HG03521 (cell line): ENCODE results near the gene STAB1.

Experiments
- ATAC-seq: cut with Tn5 transposase; IDR thresholded peaks from one replicate; pipeline ENCODE4 v1.9.1; 2021; ENCODE audit warnings: mild to moderate bottlenecking, moderate library complexity; ENCODE audit not compliant: unreplicated experiment

The STAB1 gene

DNA sequence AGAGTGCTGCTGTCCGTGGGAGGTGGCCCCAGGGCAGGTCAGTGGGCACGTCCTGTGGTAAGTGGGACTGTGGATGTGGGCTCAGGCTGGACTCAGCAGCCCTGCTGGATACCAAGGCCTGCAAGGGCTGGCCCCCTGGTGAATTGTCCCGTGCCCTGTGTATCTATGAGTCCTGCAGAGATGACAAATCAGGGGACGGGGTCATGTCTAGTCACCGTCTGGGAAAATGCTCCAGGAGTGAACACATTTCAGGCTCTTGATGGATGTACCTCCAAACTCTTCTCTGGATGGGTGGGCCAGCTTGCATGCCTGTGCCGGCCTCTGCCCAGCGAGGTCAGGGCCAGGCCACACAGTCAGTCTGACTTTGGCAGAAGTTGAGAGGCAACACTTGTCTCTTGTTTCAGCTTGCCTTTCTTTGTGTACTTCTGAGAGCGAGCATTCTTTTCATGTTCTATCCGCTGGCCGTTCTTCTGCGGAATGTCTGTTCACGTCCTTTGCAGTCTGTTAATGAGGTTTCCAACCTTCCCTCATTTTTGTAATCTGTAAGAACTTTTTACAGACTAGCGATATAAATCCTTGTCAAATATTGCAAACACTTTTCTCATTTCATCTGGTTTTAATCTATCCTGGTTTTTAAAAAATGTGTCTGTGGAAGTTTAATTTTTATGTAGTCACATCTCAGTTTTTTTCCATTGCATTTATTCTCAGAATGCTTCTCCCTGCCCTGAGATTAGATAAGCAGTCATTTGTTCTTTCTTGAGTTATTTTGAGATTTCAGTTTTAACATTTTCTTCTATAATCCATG lies 11.4 kb upstream of the STAB1 start:
- ATAC-seq: no peak

DNA sequence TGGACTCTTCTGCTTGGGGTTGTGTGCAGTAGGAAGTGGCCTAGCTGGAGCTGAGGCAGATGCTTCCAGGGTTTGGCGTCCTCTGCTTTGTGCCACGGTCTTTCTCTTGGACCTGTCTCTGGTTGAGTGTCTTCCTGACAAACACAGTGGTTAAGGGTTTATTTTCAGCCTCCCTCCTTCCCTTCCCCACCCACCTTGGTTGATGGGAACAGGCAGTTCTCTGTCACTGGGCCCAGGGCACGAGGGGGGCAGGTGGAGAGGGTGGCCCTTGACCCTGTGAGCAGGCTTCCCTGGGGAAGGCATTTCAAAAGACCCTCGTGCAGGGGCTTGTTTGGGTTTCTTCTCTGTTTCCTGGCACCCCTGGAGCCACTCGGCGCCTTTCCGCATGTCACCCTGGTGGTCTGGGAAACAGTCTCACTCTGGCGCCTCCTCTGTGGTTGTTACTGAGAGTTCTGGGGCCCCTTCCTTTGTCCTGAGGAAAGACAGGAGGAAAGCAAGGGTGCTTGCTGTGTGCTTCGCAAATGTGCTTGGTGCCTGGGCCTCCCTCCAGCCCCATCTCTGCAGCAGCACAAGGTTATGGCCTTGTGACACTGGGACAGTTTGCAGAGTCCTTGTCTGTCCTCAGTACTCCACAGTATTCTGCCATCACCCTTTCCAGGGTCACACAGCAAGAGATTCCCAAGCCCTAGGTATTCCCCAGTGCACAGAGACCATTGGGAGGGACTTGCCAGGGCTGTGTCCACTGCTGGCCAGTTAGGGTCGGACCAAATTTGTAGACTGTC lies 10.3 kb upstream of the STAB1 start:
- ATAC-seq: no peak

DNA sequence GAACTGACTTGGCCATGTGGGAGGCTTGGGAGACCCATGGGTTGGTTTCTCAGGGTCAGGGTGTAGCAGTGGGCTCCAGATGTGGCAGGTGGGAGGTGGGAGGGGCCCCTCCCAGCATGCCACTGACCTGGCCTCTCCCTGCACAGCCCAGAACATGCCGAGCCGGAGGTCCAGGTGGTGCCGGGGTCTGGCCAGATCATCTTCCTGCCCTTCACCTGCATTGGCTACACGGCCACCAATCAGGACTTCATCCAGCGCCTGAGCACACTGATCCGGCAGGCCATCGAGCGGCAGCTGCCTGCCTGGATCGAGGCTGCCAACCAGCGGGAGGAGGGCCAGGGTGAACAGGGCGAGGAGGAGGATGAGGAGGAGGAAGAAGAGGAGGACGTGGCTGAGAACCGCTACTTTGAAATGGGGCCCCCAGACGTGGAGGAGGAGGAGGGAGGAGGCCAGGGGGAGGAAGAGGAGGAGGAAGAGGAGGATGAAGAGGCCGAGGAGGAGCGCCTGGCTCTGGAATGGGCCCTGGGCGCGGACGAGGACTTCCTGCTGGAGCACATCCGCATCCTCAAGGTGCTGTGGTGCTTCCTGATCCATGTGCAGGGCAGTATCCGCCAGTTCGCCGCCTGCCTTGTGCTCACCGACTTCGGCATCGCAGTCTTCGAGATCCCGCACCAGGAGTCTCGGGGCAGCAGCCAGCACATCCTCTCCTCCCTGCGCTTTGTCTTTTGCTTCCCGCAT lies 7.9 kb upstream of the STAB1 start:
- no peak for ATAC-seq

DNA sequence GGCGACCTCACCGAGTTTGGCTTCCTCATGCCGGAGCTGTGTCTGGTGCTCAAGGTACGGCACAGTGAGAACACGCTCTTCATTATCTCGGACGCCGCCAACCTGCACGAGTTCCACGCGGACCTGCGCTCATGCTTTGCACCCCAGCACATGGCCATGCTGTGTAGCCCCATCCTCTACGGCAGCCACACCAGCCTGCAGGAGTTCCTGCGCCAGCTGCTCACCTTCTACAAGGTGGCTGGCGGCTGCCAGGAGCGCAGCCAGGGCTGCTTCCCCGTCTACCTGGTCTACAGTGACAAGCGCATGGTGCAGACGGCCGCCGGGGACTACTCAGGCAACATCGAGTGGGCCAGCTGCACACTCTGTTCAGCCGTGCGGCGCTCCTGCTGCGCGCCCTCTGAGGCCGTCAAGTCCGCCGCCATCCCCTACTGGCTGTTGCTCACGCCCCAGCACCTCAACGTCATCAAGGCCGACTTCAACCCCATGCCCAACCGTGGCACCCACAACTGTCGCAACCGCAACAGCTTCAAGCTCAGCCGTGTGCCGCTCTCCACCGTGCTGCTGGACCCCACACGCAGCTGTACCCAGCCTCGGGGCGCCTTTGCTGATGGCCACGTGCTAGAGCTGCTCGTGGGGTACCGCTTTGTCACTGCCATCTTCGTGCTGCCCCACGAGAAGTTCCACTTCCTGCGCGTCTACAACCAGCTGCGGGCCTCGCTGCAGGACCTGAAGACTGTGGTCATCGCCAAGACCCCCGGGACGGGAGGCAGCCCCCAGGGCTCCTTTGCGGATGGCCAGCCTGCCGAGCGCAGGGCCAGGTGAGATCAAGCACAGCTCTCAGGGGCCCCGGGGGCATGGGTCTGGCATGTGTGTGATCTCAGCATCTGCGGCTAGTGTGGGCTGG lies 7.1 kb upstream of the STAB1 start:
- ATAC-seq: no peak

DNA sequence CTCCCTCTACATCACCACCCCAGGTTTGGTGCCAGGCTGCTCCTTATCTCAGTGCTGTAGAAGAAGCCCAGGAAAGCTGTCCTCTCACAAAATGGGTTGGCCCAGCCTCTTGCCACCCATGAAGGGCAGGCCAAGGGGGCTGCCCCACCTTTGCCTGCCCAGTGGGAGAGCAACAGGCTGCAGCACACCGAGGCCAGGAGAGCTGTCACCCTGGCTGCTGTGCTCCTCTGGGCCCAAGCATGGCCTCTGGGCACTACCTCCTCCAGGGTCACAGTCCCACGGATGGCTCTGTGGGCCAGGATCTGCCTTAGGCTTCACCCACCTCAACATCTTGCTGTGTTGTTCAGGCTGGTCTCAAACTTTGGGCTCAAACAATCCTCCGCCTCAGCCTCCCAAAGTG lies 6.4 kb upstream of the STAB1 start:
- no peak for ATAC-seq

DNA sequence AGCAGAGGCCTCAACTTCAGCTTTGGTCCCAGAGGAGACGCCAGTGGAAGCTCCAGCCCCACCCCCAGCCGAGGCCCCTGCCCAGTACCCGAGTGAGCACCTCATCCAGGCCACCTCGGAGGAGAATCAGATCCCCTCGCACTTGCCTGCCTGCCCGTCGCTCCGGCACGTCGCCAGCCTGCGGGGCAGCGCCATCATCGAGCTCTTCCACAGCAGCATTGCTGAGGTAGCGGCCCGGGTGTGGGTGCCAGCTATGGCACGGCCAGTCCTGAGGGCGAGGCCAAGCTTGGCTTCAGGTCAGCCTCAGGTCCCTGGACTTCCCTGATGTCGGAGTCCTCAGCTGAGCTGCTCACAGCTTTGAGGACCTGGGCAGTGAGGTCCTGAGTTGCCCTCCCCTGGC lies 5.7 kb upstream of the STAB1 start:
- ATAC-seq: no peak

DNA sequence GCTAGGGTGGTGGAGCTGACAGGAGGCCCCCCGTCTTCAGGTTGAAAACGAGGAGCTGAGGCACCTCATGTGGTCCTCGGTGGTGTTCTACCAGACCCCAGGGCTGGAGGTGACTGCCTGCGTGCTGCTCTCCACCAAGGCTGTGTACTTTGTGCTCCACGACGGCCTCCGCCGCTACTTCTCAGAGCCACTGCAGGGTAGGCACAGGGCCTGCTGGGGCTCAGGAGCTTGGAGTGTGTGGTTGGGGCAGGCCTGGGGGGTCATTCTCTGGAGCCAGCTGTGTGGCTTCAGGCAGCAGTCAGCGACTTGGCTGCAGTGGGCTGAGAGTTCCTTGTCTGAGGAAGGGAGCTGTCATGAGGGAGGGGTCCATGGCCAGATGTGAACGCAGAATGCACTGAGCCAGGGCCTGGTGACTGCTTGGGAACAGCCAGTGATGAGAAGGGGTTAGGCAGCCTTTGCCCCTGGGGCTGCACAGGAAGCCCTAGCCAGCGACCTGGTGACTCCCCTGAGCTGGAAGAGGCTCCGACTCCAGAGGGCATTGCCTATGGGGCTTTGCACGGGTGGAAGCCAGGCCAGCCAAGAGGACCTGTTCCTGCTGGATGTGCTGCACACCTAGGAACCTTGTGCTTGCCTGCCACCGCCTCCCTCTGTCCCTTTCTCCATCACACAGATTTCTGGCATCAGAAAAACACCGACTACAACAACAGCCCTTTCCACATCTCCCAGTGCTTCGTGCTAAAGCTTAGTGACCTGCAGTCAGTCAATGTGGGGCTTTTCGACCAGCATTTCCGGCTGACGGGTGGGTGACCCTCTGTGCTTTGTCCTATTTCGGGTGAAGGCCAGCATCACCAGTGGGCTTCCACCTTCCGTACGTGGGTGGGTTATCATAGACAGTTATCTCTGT lies 4.9 kb upstream of the STAB1 start:
- ATAC-seq: no peak

DNA sequence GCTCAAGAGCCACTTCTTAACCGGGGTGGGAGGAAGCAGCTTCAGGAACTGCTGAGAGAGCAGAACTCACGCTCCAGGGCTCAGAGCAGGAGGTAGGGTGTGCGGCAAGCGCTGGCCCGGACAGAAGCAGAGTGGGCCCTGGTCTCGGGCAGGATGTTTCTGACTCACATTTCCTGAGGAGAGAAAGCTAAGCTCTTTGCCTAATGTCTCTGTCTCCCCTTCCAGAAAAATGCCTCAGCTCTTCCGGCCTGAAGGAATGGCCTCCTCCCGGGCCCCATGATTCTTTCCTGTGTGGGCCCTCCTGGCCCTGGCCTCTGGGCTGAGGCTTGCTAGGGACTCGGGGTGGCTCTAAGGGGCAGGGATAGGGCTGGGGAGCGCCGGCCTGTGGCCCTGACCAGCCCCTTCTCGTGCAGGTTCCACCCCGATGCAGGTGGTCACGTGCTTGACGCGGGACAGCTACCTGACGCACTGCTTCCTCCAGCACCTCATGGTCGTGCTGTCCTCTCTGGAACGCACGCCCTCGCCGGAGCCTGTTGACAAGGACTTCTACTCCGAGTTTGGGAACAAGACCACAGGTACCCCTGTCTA lies 4.1 kb upstream of the STAB1 start:
- no peak for ATAC-seq

DNA sequence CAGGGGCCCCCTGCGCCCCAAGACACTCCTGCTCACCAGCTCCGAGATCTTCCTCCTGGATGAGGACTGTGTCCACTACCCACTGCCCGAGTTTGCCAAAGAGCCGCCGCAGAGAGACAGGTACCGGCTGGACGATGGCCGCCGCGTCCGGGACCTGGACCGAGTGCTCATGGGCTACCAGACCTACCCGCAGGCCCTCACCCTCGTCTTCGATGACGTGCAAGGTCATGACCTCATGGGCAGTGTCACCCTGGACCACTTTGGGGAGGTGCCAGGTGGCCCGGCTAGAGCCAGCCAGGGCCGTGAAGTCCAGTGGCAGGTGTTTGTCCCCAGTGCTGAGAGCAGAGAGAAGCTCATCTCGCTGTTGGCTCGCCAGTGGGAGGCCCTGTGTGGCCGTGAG lies 3.1 kb upstream of the STAB1 start:
- ATAC-seq: no peak

DNA sequence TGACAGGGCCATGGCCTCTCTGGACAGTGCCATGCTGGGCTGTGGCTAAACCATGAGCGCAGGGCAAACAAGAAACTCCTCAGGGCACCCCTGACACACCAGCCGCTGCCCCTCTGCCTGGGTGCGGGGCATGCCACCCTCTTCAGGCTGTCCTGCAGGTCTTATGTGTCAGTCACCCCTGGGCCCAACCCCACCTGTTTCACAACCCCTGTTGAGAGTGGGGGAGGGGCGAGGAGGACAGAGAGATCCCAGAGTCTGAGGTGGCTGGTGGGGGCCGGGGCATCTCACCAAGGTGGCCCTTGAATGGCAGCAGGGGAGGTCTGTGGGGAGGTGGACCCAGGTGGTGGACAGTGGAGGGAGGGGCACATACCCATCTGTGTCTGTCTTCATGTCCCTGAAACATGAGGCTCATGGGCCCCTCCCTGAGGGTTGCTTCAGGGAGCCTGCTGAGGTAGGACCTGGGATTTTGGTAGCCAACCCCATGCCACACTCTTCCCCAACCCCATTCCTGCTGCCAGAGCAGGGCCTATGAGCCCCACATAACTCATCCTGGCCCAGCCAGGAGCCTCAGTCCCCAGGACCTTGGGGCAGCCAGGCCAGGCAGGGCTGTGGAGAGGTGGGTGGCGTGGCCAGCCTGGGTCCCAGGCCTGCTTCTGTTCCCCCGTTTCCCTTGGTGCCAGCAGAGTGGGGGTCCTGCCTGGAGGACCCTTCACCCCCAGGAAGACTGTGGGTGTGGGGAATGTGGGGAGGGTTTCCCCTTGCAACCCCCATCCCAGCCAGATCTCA lies 1.7 kb upstream of the STAB1 start:
- ATAC-seq: no peak

DNA sequence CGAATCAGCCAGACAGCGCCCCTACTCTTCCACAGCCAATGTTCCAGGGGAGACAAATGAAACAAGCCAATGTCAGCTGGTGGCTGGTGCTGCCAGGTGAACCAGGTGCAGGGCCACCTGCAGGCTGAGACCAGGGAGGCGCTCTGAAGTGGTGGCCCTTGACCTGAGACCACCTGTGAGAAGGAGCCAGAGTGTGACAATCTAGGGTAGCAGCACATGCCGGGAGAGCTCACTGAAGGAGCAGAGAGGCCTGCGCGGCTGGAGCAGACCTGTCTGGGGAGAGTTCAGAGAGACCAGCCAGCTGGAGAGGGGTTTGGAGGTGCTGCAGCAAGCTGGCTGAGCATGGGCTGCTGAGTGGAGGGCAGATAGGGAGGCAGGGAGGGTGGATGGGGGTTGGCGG lies 693 bp upstream of the STAB1 start:
- no peak for ATAC-seq

DNA sequence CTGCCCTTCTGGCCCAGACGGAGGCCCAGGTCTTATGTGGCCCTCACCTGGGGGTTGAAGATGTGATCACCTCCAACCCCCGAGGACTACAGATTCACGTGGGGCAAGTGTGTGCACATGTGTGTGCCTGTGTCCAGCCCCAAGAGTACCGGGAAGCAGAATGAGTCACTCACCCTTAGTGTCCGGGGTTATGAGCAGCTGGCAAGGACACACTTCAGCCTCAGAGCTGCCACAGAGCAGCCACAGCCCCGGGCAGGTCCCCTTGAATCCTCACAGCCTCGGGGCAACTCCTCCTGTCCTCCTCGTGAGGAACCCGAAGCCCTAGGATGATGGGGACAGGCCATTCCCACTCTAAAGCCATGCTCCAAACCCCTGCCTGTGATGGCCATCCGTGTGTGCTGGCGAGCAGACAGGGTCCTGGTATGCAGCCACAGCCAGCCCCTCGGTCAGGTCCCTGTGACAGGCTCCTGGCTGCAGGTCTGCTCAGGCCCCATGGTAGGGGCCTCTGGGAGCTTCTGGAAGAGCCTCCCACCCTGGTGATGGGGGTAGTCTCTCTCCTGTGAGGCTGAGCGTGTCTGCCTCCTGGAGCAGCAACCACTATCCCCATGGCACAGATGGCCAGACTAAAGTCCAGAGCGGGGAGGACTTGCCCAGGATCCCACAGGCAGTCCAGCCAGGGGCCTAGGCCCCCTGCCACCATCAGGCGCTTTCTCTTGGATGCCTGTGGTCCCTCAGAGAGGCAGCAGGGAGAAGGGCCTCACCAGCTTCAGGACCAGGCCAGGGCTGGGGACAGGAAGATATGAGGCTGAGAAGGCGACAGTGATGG lies 852 bp downstream of the STAB1 start:
- ATAC-seq: no peak

DNA sequence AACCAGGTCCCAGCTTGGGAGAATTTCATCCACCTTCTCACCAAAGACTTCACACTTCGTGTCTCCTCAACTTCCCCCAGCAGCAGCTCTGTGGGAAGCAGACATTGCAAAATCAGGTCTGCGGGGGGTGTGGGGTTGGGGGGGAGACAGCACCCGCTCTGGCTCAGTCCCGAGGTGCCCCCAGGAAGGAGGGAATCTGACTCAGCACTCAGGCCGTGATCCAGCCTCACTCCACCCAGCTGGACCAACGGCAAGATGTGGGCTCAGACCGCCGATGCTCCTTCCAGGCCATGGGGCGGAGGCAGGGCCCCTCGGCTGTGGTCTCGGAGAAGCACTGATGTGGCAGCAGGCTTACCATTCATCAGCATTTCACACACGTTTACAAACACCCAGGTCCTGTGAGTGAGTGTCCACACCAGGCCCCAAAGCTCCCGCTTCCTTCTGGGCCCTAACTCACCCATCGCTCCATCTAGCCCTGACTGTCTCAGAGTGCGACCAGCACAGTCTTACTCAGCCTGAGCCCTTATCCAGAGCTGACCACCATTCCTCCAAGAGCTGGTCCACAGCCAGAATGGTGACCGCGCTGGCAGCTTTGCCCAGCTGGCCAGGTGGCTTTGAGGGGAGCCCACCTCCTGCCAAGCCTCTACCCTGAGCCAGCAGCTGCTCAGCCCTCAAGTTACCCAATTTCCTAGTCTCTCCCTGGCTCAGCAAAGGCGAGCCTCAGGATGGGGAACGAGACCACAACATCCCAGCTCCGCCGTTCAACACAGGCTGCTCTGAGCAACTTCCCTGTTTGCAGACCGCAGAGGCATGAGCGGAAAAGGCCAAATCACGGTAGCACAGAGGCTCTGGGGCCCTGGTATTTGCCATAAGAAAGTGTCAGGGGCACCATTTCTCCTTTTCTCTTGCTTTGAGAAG lies 3.3 kb downstream of the STAB1 start:
- no peak for ATAC-seq

DNA sequence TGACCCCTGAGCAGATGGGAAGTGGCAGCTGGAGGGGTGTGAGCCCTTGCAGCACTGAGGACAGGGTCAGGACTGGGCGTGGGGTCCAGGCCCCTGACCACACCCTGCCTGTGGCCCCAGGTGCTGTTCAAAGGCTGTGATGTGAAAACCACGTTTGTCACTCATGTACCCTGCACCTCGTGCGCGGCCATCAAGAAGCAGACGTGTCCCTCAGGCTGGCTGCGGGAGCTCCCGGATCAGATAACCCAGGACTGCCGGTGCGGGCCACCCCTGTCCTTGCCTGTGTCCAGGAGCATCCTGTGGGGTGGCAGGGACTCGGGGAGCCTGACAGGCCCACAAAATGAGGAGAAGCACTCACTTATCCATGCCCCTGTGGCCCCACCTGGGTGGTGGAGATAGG lies 5.9 kb downstream of the STAB1 start:
- ATAC-seq: no peak

DNA sequence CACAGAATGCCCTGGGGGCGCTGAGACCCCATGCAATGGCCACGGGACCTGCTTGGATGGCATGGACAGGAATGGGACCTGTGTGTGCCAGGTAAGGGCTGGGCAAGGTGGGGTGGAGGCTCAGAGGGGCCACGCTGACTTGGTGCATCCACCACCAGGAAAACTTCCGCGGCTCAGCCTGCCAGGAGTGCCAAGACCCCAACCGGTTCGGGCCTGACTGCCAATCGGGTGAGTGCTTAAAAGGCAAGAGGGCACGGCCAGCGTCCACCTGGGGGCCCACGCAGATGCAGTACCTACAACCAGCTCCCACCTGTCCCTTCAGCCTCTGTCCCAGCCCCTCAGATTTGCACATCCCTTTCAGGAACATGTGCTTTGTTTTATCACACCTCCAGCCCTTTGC lies 6.9 kb downstream of the STAB1 start:
- ATAC-seq: no peak

DNA sequence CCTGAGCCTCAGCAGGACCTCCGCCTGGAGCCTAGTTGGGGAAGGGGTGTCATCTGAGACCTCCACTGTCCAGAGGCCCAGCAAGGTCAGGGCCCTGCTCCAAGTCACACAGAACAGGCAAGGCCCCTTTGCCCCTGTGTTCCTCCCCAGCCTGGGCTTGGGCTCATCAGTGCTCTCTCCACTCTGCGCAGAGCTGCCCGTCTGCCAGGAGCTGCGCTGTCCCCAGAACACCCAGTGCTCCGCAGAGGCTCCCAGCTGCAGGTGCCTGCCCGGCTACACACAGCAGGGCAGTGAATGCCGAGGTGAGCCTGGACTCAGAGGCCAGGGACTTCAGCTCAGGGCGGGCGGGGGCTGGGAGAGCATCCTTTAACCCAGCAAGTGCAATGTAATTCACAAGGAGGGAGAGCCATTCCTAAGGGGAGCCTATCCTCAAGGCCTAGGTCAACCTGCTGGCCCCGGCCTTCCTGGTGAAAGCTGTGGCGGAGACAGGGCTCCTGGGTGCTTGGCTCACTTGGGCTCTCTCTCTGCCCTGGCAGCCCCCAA lies 7.7 kb downstream of the STAB1 start:
- no peak for ATAC-seq
